ENCODE data around the gene PTGES2. TPM values are rescaled to one million over a fixed set of nuclear protein-coding genes. Genes with fewer than 3 reads are reported as not detected.

The PTGES2 gene
- total and polyA plus RNA-seq, 2 of the 13 experiments (the other 11 are each of a cell fraction or from before 2014, with no cell fraction given), result 63.7 to 79.8 TPM

GRCh38 chr9:128099231-128099931, 28.1 kb downstream of the PTGES2 start (continued):
- TF ChIP-seq ZNF280D (CRISPR knock-in tag; IDR thresholded peaks at IDR 0.05) (no peak), POLR2G (IDR thresholded peaks at IDR 0.05; ENCODE audit: low read depth, low read length) (no peak), ZNF510 (CRISPR knock-in tag; IDR thresholded peaks at IDR 0.05; ENCODE audit: low read depth) (no peak), ZNF557 (CRISPR knock-in tag; IDR thresholded peaks at IDR 0.05) (0 out of 2 replicates have a peak, but pooled peaks have one; percentile 39), PAWR (CRISPR knock-in tag; IDR thresholded peaks at IDR 0.05; ENCODE audit: borderline replicate concordance) (no peak), TEAD3 (CRISPR knock-in tag; optimal IDR thresholded peaks at IDR 0.05; ENCODE audit: borderline replicate concordance) (no peak), GLI4 (CRISPR knock-in tag; IDR thresholded peaks at IDR 0.05; ENCODE audit: borderline replicate concordance) (no peak), ZNF331 (CRISPR knock-in tag; IDR thresholded peaks at IDR 0.05) (no peak), TRIM24 (CRISPR knock-in tag; IDR thresholded peaks at IDR 0.05) (no peak), BHLHE40 (IDR thresholded peaks at IDR 0.05; ENCODE audit: low read length) (no peak), MED1 (CRISPR knock-in tag; IDR thresholded peaks at IDR 0.05) (0 out of 2 replicates have a peak, but pooled peaks have one; percentile 28), SRY (CRISPR knock-in tag; IDR thresholded peaks at IDR 0.05) (0 out of 2 replicates have a peak, but pooled peaks have one; percentile 8), ZC3H13 (CRISPR knock-in tag; IDR thresholded peaks at IDR 0.05) (0 out of 2 replicates have a peak, but pooled peaks have one; percentile 6), RBFOX2 (IDR thresholded peaks at IDR 0.05; ENCODE audit: low read depth, low read length) (no peak), ZNF350 (CRISPR knock-in tag; IDR thresholded peaks at IDR 0.05; ENCODE audit: borderline replicate concordance, low read depth) (no peak), CBX1 (IDR thresholded peaks at IDR 0.05; ENCODE audit: low read depth) (no peak), TIGD3 (CRISPR knock-in tag; IDR thresholded peaks at IDR 0.05; ENCODE audit: borderline replicate concordance) (no peak), MIER3 (CRISPR knock-in tag; IDR thresholded peaks at IDR 0.05; ENCODE audit: borderline replicate concordance) (no peak), ZFY (CRISPR knock-in tag; IDR thresholded peaks at IDR 0.05) (no peak), SIN3A (IDR thresholded peaks at IDR 0.05; ENCODE audit: borderline replicate concordance, low read depth, low read length) (0 out of 2 replicates have a peak, but pooled peaks have one; percentile 10), ZSCAN31 (CRISPR knock-in tag; IDR thresholded peaks at IDR 0.05; ENCODE audit: low read depth) (0 out of 2 replicates have a peak, but pooled peaks have one; percentile 1), CAMTA2 (CRISPR knock-in tag; IDR thresholded peaks at IDR 0.05; ENCODE audit: borderline replicate concordance) (0 out of 2 replicates have a peak, but pooled peaks have one; percentile 6), ZNF577 (CRISPR knock-in tag; IDR thresholded peaks at IDR 0.05; ENCODE audit: borderline replicate concordance, low read depth) (no peak), ZNF724P (CRISPR knock-in tag; IDR thresholded peaks at IDR 0.05; ENCODE audit: borderline replicate concordance) (no peak), ZNF691 (CRISPR knock-in tag; IDR thresholded peaks at IDR 0.05; ENCODE audit: borderline replicate concordance, low read depth) (no peak), EEA1 (CRISPR knock-in tag; IDR thresholded peaks at IDR 0.05; ENCODE audit: borderline replicate concordance) (no peak)
